Mucosa of rectum (tissue), 2 donors: Measurements from ENCODE around the gene AZU1.

ENCODE experiments used
- H3K27ac ChIP-seq, 2 donors: one replicate each; pipeline ENCODE4 v1.7.0; 2013; ENCODE audit warnings: inconsistent platforms in 2 of 2, low read depth in 2 of 2, low read length in 2 of 2
- H3K27me3 ChIP-seq, 2 donors: one replicate each; pipeline ENCODE4 v1.7.0; 2013; ENCODE audit warnings: low read length in 2 of 2; ENCODE audit not compliant: control insufficient read depth in 2 of 2, insufficient read depth in 2 of 2
- H3K36me3 ChIP-seq, 2 donors: one replicate each; pipeline ENCODE4 v1.7.0; 2013; ENCODE audit warnings: low read length in 2 of 2; ENCODE audit not compliant: control insufficient read depth in 2 of 2, insufficient read depth in 2 of 2
- H3K4me1 ChIP-seq, 2 donors: one replicate each; pipeline ENCODE4 v1.7.0; 2013; ENCODE audit warnings: low read length in 2 of 2, mild to moderate bottlenecking in 1 of 2; ENCODE audit not compliant: control insufficient read depth in 2 of 2, insufficient read depth in 2 of 2
- H3K4me3 ChIP-seq, 2 donors: one replicate each; pipeline ENCODE4 v1.7.0; 2013; ENCODE audit warnings: low read length in 2 of 2
- H3K9ac ChIP-seq, 2 donors: one replicate each; pipeline ENCODE4 v1.7.0; 2013; ENCODE audit warnings: low read length in 2 of 2, low read depth in 1 of 2, mild to moderate bottlenecking in 1 of 2
- H3K9me3 ChIP-seq, 2 donors: one replicate each; pipeline ENCODE4 v1.7.0; 2013; ENCODE audit warnings: low read length in 2 of 2; ENCODE audit not compliant: control insufficient read depth in 2 of 2
- donor health status: healthy.
- donor health status: Normal muscosa, but diverticular disease.

The AZU1 gene

GRCh38 chr19:855566-856120 lies 28.0 kb downstream of the AZU1 start:
- Histone ChIP-seq H3K4me3 (no peak overlapping the region), H3K27me3 (no peaks in the 10 kb centered on the region), H3K9me3 (no peaks in the 10 kb centered on the region), H3K9ac (no peak overlapping the region), H3K4me1 (peaks cover 3 to 8% of the 10 kb centered on the region in 2 donors), H3K27ac (no peak overlapping the region), H3K36me3 (no peaks in the 10 kb centered on the region)

GRCh38 chr19:858284-858683 lies 30.6 kb downstream of the AZU1 start:
- Histone ChIP-seq H3K4me1 (peaks cover 5 to 12% of the 10 kb centered on the region in 2 donors), H3K27ac (no peak overlapping the region), H3K27me3 (no peaks in the 10 kb centered on the region), H3K36me3 (no peaks in the 10 kb centered on the region), H3K9ac (no peak overlapping the region), H3K4me3 (no peak overlapping the region), H3K9me3 (no peaks in the 10 kb centered on the region)

GRCh38 chr19:858868-859843 lies 31.5 kb downstream of the AZU1 start, which contains the start of gene CFD:
Gene CFD (plus strand): TSS chr19:859664. CDS start chr19:859690, 26 bp downstream.
- Histone ChIP-seq H3K9me3 (no peaks in the 10 kb centered on the region), H3K9ac (peak within 1 kb of the TSS; percentile 56 to 57), H3K4me1 (peaks cover 5 to 18% of the 10 kb centered on the region in 2 donors), H3K4me3 (peak within 1 kb of the TSS; percentile 57 to 61), H3K36me3 (no peaks in the 10 kb centered on the region), H3K27me3 (no peaks in the 10 kb centered on the region), H3K27ac (peak within 1 kb of the TSS; percentile 62 to 63)

GRCh38 chr19:861141-861755 lies 33.6 kb downstream of the AZU1 start:
- H3K36me3 ChIP-seq = no peaks in the 10 kb centered on the region
- H3K27me3 ChIP-seq = no peaks in the 10 kb centered on the region
- H3K4me3 ChIP-seq = no peak overlapping the region
- H3K27ac ChIP-seq = no peak overlapping the region
- H3K9ac ChIP-seq = no peak overlapping the region
- peaks cover 5 to 18% of the 10 kb centered on the region in 2 donors for H3K4me1 ChIP-seq
- no peaks in the 10 kb centered on the region for H3K9me3 ChIP-seq

GRCh38 chr19:861756-862580 lies 34.3 kb downstream of the AZU1 start:
- Histone ChIP-seq H3K27me3 (no peaks in the 10 kb centered on the region), H3K9me3 (no peaks in the 10 kb centered on the region), H3K36me3 (no peaks in the 10 kb centered on the region), H3K9ac (no peak overlapping the region), H3K4me3 (no peak overlapping the region), H3K27ac (peak overlapping the region; percentile 29 to 38), H3K4me1 (peaks cover 5 to 18% of the 10 kb centered on the region in 2 donors)

GRCh38 chr19:862581-863314 lies 35.1 kb downstream of the AZU1 start:
- Histone ChIP-seq H3K9me3 (no peaks in the 10 kb centered on the region), H3K4me3 (no peak overlapping the region), H3K9ac (no peak overlapping the region), H3K27me3 (no peaks in the 10 kb centered on the region), H3K27ac (peak overlapping the region; percentile 29 to 38), H3K4me1 (peaks cover 5 to 18% of the 10 kb centered on the region in 2 donors), H3K36me3 (peaks cover under 1 to 3% of the 10 kb centered on the region in 2 donors)

- Histone ChIP-seq H3K4me1 (peaks cover 5 to 18% of the 10 kb centered on the region in 2 donors), H3K9me3 (no peaks in the 10 kb centered on the region), H3K36me3 (peaks cover 3 to 5% of the 10 kb centered on the region in 2 donors), H3K27ac (peak overlapping the region in 1 of 2 donors; percentile 38), H3K9ac (no peak overlapping the region), H3K27me3 (no peaks in the 10 kb centered on the region), H3K4me3 (no peak overlapping the region)
Measured at GRCh38 chr19:863315-863620, 35.6 kb downstream of the AZU1 start.

GRCh38 chr19:866769-867300 lies 39.2 kb downstream of the AZU1 start:
- Histone ChIP-seq H3K36me3 (peaks cover 6 to 12% of the 10 kb centered on the region in 2 donors), H3K4me3 (no peak overlapping the region), H3K9me3 (no peaks in the 10 kb centered on the region), H3K27me3 (no peaks in the 10 kb centered on the region), H3K4me1 (peaks cover 6 to 27% of the 10 kb centered on the region in 2 donors), H3K9ac (no peak overlapping the region), H3K27ac (no peak overlapping the region)

GRCh38 chr19:867301-867793 lies 39.7 kb downstream of the AZU1 start:
- no peak overlapping the region for H3K4me3 ChIP-seq
- H3K4me1 ChIP-seq = peaks cover 11 to 33% of the 10 kb centered on the region in 2 donors
- H3K9me3 ChIP-seq = no peaks in the 10 kb centered on the region
- H3K36me3 ChIP-seq = peaks cover 6 to 12% of the 10 kb centered on the region in 2 donors
- H3K27me3 ChIP-seq = no peaks in the 10 kb centered on the region
- H3K27ac ChIP-seq = no peak overlapping the region
- H3K9ac ChIP-seq = no peak overlapping the region
